PC-9 (cell line): ENCODE data around the gene NEUROD2.

ENCODE experiments used
- CTCF ChIP-seq: fragments of 200-600 bp; sonication (generic); conservative IDR thresholded peaks from 2 replicates; pipeline ENCODE4 v1.6.1; 2017; ENCODE audit warnings: mixed run types, antibody characterized with exemption, mild to moderate bottlenecking, moderate library complexity
- EZH2 ChIP-seq: fragments of 200-600 bp; sonication (generic); IDR thresholded peaks from 2 replicates; pipeline ENCODE4 v1.8.0; 2017; ENCODE audit warnings: antibody characterized with exemption, low read depth

DNA sequence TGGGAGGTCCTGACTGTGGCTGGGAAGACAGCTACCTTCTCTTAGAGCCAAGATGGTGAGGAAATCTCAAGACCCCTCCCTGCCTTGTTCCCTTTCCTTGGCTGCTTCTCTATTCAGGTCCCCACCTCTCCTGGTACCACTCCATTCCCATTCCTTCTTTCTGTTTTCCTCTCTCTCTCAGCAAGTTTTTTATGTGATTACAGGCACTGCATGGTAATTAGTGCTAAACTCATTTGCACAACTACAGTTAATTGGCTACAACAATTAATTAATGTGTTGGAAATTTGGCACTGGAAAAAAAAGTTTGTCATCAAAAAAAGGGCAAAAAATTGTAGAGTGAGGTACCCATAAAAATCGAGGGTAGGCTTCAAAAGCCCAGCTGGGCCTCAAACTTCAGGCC, 45.3 kb downstream of the NEUROD2 start:
- no peak for TF ChIP-seq CTCF
- TF ChIP-seq EZH2: no peak
